Kidney tubule cell (primary cell): ENCODE data around the gene RBBP4.
"Not testable (repeated sequence)": the region's sequence is repeated elsewhere in the genome, so short reads cannot be mapped to it uniquely, and the experiment has no call there.

Source experiments
- DNase-seq: peaks from one replicate; pipeline ENCODE4 v3.0.0-alpha.2; 2018; ENCODE audit warnings: low spot score

Gene RBBP4

GRCh38 chr1:32639489-32640075 is 11.4 kb upstream of the RBBP4 start:
- no peak for DNase-seq

DNA sequence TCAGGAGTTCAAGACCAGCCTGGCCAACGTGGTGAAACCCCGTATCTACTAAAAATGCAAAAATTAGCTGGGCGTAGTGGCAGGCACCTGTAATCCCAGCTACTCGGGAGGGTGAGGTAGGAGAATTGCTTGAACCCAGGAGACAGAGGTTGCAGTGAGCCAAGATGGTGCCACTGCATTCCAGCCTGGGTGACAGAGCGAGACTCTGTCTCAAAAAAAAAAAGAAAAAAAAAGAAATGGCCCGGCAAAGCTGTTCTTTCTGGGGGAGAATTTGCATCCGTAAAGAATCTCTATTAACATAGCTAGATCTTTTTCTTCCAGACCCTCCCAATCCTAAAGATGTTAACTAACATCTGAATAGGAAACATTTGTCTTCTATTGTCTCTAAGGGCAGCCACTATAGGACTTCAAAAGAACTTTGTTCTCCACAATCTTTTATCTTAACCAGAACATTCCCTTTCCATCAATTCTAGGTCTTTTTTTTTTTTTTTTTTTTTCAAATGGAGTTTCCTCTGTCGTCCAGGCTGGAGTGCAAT is 8.6 kb upstream of the RBBP4 start:
- DNase-seq: not testable (repeated sequence)

DNA sequence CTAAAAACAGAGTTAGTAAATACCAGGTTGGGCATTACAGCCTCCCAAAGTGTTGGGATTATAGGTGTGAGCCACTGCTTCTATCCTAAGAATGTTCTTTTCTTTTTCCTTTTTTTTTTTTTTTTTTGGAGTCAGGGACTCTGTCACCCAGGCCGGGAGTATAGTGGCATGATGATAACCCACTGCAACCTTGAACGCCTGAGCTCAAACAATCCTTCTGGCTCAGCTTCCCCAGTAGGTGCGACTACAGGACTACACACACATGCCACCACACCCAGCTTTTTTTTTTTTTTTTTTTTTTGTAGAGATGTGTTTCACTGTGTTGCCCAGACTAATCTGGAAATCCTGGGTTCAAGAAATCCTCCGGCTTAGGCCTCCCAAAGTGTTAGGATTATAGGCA is 6.6 kb upstream of the RBBP4 start:
- DNase-seq: no peak

DNA sequence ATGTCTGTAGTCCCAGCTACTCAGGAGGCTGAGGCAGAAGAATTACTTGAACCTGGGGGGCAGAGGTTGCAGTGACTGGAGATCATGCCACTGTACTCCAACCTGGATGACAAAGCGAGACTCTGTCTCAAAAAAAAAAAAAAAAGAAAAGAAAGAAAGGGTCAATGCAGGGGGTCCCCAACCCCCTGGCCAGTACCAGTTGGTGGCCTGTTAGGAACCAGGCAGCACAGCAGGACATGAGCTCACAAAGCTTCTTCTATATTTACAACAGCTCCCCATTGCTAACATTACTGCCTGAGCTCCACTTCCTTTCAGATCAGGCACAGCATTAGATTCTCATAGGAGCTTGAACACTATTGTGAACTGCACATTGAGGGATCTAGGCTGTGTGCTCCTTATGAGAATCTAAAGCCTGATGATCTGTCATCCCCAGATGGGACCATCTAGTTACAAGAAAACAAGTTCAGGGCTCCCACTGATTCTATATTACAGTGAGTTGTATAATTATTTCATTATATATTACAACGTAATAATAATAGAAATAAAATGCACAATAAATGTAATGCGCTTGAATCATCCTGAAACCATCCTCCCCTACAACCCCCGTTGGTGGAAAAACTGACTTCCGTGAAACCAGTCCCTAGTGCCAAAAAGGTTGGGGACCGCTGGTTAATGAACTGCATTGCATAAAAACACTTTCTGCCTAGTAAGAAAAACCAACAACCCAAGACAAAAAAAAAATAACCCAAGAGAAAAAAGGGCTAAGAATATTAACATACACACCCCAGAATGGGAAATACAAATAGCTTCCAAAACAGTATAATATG is 3.5 kb upstream of the RBBP4 start:
- no peak for DNase-seq

DNA sequence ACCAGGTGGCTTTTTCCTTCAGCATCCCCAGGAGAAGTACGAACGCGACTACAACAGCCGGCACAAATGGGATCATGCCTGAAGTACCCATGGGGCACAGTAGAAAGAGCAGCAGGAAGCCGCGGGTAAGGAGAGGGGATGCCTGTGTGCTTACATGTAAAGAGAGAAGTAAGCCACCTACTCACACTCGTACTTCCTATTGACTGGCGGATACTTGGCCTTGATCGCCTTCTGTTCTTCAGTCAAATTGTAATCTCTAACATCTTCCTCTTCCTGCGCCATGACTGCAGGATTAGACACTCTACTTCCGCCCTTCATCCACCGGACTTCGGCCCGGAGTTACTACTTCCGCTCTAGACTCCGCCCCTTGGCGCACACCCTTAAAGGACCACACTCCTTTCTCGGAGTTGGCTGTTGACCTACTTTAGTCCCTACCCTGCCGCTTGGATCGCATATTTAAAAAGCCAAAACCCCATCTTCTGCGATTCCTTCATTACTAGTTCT is 708 bp upstream of the RBBP4 start, which contains the start of gene ZBTB8OS:
TSS of gene ZBTB8OS (minus strand) at position 303 of the 504 bp plus-strand sequence. CDS start at position 282, 21 bp downstream.
- peak; percentile 96 for DNase-seq

DNA sequence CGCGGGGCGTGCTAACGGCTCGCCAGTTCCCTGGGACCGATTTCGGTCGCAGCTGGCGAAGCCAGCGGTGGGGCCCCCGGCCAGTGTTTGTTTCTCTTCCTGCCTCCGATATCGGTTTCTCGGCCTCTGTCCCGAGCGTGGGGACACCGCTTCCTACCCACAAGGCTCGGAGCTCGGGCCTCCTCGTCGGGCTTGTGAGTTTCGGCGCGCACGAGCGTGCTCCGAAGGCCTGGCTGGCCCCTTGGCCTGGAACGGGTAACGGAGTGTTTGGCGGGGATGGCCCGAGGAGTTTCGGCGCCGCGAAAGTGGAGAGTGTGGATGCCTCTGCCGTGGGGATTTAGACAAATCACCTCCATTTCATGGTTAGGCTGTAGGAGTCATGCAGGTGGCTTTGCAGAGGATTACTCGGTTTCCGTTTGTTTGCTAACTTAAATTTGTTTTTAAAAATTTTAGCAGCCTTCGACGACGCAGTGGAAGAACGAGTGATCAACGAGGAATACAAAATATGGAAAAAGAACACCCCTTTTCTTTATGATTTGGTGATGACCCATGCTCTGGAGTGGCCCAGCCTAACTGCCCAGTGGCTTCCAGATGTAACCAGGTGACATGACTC is 559 bp downstream of the RBBP4 start:
- DNase-seq: no peak

DNA sequence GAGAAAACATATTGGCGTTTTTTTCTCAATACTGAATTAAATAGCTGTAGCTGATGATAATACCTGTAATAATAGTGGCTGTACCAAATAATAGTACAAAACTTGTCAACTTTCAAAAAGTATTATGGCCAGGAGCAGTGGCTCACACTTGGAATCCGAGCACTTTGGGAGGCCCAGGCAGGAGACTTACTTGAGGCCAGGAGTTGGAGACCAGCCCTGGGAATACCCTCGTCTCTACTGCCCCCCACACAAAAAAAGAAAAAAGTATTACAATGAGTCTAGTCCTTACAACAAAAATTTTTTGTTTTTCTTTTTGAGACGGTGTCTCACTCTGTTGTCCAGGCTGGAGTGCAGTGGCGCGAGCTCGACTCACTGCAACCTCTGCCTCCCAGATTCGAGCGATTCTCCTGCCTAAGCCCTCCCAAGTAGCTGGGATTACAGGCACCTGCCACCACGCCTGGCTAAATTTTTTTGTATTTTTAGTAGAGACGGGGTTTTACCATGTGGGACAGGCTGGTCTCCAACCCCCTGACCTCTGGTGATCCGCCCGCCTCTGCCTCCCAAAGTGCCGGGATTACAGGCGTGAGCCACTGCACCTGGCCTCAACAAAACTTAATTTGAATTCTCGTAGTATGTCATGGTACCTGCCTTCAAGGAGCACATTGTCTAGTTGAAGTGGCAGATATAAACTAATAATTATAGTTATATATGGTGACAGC is 1.4 kb downstream of the RBBP4 start:
- DNase-seq: no peak

GRCh38 chr1:32659581-32659980 is 8.6 kb downstream of the RBBP4 start:
- no peak for DNase-seq

GRCh38 chr1:32665915-32666314 is 14.9 kb downstream of the RBBP4 start:
- no peak for DNase-seq

- peak; percentile 38 for DNase-seq
Measured at GRCh38 chr1:32666901-32667566, 16.0 kb downstream of the RBBP4 start.

GRCh38 chr1:32668716-32669115 is 17.7 kb downstream of the RBBP4 start:
- DNase-seq: not testable (repeated sequence)

DNA sequence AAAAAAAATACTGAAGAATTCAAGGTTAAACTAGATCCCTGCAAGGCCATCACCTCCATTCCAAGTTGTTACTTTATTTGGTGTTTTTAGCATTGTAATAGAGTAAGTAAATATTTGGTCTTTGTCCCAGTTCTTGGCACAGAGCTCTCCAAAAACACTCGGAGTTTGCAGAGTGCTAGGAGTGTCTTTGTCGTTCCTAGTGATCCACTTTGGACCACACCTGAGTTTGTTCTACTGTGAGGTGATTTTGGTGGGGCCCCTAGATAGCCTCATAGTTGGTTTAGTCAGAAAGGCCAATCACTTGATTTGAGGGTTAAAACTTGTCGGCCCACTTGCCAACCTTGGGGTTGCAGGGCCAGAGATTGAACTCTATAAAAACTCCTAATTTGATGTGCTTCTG is 25.9 kb downstream of the RBBP4 start:
- DNase-seq: no peak

DNA sequence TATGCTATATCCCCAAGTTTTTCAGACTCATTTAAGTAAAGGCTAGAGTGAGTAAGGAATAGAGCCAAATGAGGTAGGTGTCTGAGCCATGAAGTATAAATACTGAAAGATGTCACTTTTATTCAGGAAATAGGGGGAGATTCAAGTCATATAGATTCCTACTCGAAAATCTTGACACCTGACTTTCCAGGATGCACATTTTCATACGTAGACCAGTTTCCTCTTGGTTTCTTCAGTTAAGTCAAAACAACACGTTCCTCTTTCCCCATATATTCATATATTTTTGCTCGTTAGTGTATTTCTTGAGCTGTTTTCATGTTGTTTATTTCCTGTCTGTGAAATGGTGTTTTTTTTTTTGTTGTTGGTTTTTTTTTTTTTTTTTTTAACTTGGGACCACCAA is 29.0 kb downstream of the RBBP4 start:
- not testable (repeated sequence) for DNase-seq

GRCh38 chr1:32680642-32681041 is 29.6 kb downstream of the RBBP4 start:
- DNase-seq: no peak

- DNase-seq: no peak
Measured at GRCh38 chr1:32681509-32681908, 30.5 kb downstream of the RBBP4 start.

DNA sequence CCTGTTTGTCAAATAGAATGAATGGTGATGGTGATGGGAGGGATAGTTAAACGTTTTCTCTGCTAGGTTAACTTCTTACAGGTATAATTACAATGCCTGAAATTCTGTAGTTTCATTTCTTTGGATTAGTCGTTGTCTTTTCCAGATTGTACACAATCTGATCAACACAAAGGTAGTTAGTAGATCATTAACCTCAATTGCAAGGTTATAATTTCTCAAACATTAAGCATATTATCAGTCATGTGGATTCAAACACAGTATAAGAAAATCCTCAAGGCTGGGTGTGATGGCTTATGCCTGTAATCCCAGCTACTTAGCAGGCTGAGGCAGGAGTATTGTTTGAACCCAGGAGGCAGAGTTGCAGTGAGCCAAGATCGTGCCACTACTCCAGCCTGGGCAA is 31.0 kb downstream of the RBBP4 start:
- no peak for DNase-seq

GRCh38 chr1:32683397-32683796 is 32.4 kb downstream of the RBBP4 start:
- DNase-seq: no peak

- no peak for DNase-seq
Measured at GRCh38 chr1:32684167-32684811, 33.3 kb downstream of the RBBP4 start.

GRCh38 chr1:32685498-32685897 is 34.5 kb downstream of the RBBP4 start:
- no peak for DNase-seq

GRCh38 chr1:32686387-32686786 is 35.4 kb downstream of the RBBP4 start:
- DNase-seq: no peak
